K562 (cell line): ENCODE results near the gene GALNT15. TPM values are rescaled to one million over a fixed set of nuclear protein-coding genes. Genes with fewer than 3 reads are reported as not detected.

Source experiments
- ATAC-seq: fragments of 200-7000 bp; cut with Tn5 transposase; 3 replicates; pipeline ENCODE4 v1.9.1; 2020; ENCODE audit warnings: moderate library complexity
- BruUV-seq: library from RNA; stranded (reverse); fragments of 400-500 nt; replicated peaks from 2 replicates; lab custom pipeline; 2021; lab: Mats Ljungman, UMichigan
- CTCF ChIA-PET: fragments of 300-600 bp; formaldehyde crosslinking; extraction: SDS; loops from one replicate; lab custom pipeline; 2021; ENCODE audit warnings: low intra/inter-chr PET ratio; lab: Yijun Ruan, JAX
- POLR2A ChIA-PET: fragments of 300-600, 350-650 bp; sonication (Branson Sonifier 250); formaldehyde crosslinking; extraction: SDS; loops from one replicate; lab custom pipeline; 2021; ENCODE audit warnings: antibody characterized with exemption, inconsistent platforms; lab: Yijun Ruan, JAX
- DNase-seq, 4 experiments: peaks; one replicate each; pipeline versions ENCODE4 v3.0.0 to v3.0.0-alpha.2; 2011 to 2018; ENCODE audit warnings: low spot score in 3 of 4, mixed read lengths in 3 of 4; ENCODE audit errors: extremely low read depth in 1 of 4
- FAIRE-seq: peaks from 2 replicates; lab custom pipeline; 2011; peaks lifted over from hg19 to GRCh38; lab: Jason Lieb, UNC
- H2AFZ ChIP-seq: 2 replicates; pipeline ENCODE4 v1.6.0; 2011; ENCODE audit warnings: low read depth, low read length, control low read depth, inconsistent platforms
- H3K27ac ChIP-seq: fragments of 200-600 bp; 3 replicates; pipeline ENCODE4 v1.8.0; 2011; ENCODE audit warnings: low read depth, mild to moderate bottlenecking, control low read depth, inconsistent platforms, low read length, moderate library complexity, mixed read lengths; ENCODE audit errors: extremely low read depth
- H3K27me3 ChIP-seq, 2 experiments: fragments of 300-600 bp in 1 of 2; 2 replicates in 1 of 2; 3 replicates in 1 of 2; pipeline versions ENCODE4 v1.6.0 to v1.8.0; 2011; ENCODE audit warnings: inconsistent platforms in 2 of 2, low read length in 2 of 2, mild to moderate bottlenecking in 1 of 2, mixed read lengths in 1 of 2, moderate library complexity in 1 of 2; ENCODE audit not compliant: control insufficient read depth in 2 of 2, insufficient read depth in 2 of 2
- H3K36me3 ChIP-seq: fragments of 300-600 bp; 3 replicates; pipeline ENCODE4 v1.8.0; 2011; ENCODE audit warnings: mild to moderate bottlenecking, low read length, inconsistent platforms; ENCODE audit not compliant: control insufficient read depth, insufficient read depth
- H3K4me1 ChIP-seq, 2 experiments: fragments of 200-600 bp in 1 of 2; replicated peaks in 1 of 2; 2 replicates in 1 of 2; 3 replicates in 1 of 2; pipeline versions ENCODE4 v1.5.1 to v1.8.0; 2011; ENCODE audit warnings: inconsistent platforms in 2 of 2, low read length in 2 of 2, mild to moderate bottlenecking in 1 of 2, mixed read lengths in 1 of 2, moderate library complexity in 1 of 2; ENCODE audit not compliant: control insufficient read depth in 2 of 2, insufficient read depth in 2 of 2
- H3K4me2 ChIP-seq: 2 replicates; pipeline ENCODE4 v1.6.1; 2011; ENCODE audit warnings: low read length, control low read depth, inconsistent platforms, mixed read lengths; ENCODE audit not compliant: insufficient read depth
- H3K4me3 ChIP-seq: fragments of 200-600 bp; sonication (generic), shearing (Covaris generic); 2 replicates; pipeline ENCODE4 v1.5.1; 2016; ENCODE audit warnings: control low read depth, inconsistent platforms
- H3K79me2 ChIP-seq: fragments of 200-600 bp; 3 replicates; pipeline ENCODE4 v1.8.0; 2011; ENCODE audit warnings: low read length, inconsistent platforms; ENCODE audit not compliant: control insufficient read depth, insufficient read depth
- H3K9ac ChIP-seq, 2 experiments: 2 replicates each; pipeline versions ENCODE4 v1.6.0 to v1.6.1; 2011; ENCODE audit warnings: low read depth in 2 of 2, low read length in 2 of 2, control low read depth in 1 of 2, inconsistent platforms in 1 of 2, mild to moderate bottlenecking in 1 of 2, mixed read lengths in 1 of 2; ENCODE audit not compliant: insufficient read depth in 1 of 2
- H3K9me1 ChIP-seq: one replicate; pipeline ENCODE4 v1.6.0; 2011; ENCODE audit warnings: inconsistent platforms, mild to moderate bottlenecking, low read length, moderate library complexity; ENCODE audit not compliant: control insufficient read depth, insufficient read depth
- H3K9me3 ChIP-seq: replicated peaks from 2 replicates; pipeline ENCODE4 v1.5.1; 2011; ENCODE audit warnings: low read depth, low read length, inconsistent platforms; ENCODE audit not compliant: control insufficient read depth, insufficient read depth
- H4K20me1 ChIP-seq: replicated peaks from 2 replicates; pipeline ENCODE4 v1.6.1; 2011; ENCODE audit warnings: low read length, inconsistent platforms, mixed read lengths; ENCODE audit not compliant: control insufficient read depth, insufficient read depth
- FOS ChIP-seq: IDR thresholded peaks from 3 replicates; pipeline ENCODE4 v1.6.1; 2011; ENCODE audit not compliant: insufficient read length; ENCODE audit errors: extremely low read depth
- POLR2G ChIP-seq: fragments of 200-400 bp; formaldehyde crosslinking; IDR thresholded peaks from 2 replicates; pipeline ENCODE4 v1.6.1; 2017; ENCODE audit warnings: low read depth, mild to moderate bottlenecking, antibody characterized with exemption, low read length, moderate library complexity
- TSC22D4 ChIP-seq: fragments of 450-650 bp; IDR thresholded peaks from 2 replicates; pipeline ENCODE4 v1.6.1; 2016; ENCODE audit warnings: missing genetic modification characterization, missing biosample characterization, control low read depth
- ZNF584 ChIP-seq: fragments of 200-800 bp; sonication (Bioruptor generic); IDR thresholded peaks from 2 replicates; pipeline ENCODE4 v1.6.1; 2016; ENCODE audit warnings: low read depth, mild to moderate bottlenecking, missing genetic modification characterization, missing compliant biosample characterization
- WGBS: fragments of 100-300 bp; shearing (Covaris generic); methylation state at CpG from one replicate; pipeline ENCODE4 v1.1.6; 2016; ENCODE audit warnings: low coverage, mixed read lengths; ENCODE audit not compliant: insufficient coverage; ENCODE audit errors: missing lambda C conversion rate; 5-methylcytosine and 5-hydroxymethylcytosine counted together
- in situ Hi-C: fragments of 300-500 bp; cut with MboI; formaldehyde crosslinking; loops from 4 replicates; pipeline ENCODE4 v1.15.0; 2018; ENCODE audit warnings: inconsistent platforms, mixed read lengths
- intact Hi-C: fragments of 100-400 bp; cut with micrococcal nuclease; formaldehyde crosslinking; loops from 2 replicates; pipeline ENCODE4 v1.14.2; 2022
- polyA plus RNA-seq, 8 experiments: library from polyadenylated mRNA; depleted of rRNA in 4 of 8; stranded (reverse) in 5 of 8; unstranded in 3 of 8; fragments of >200 nt; fragmentation: Nextera tagmentation in 2 of 8; fragmentation: Illumina TruSeq in 1 of 8; extraction: Ambion mirVana in 2 of 8; extraction: Trizol in 1 of 8; gene quantifications; 2 replicates each; pipeline versions ENCODE4 v1.2.1 to v1.2.3, GENCODE V29; 2011 to 2014; ENCODE audit warnings: inconsistent platforms in 1 of 8, missing spikeins in 1 of 8
- total RNA-seq, 7 experiments: library from RNA; depleted of rRNA in 6 of 7; stranded (reverse); fragments of >200 nt in 6 of 7; fragmentation: Illumina TruSeq in 2 of 7; extraction: Trizol in 2 of 7; gene quantifications; 2 replicates each; pipeline versions ENCODE4 v1.2.1 to v1.2.3, GENCODE V29; 2011 to 2021; ENCODE audit warnings: low replicate concordance in 1 of 7
- TF ChIP-seq, protein P1 (sequence below): fragments of 450-650 bp; formaldehyde crosslinking; IDR thresholded peaks from 2 replicates; pipeline ENCODE4 v1.4.0; 2022; ENCODE audit warnings: missing genetic modification characterization
- TF ChIP-seq, protein P2 (sequence below): fragments of 250-450 bp; sonication (Bioruptor Pico); IDR thresholded peaks from 2 replicates; pipeline ENCODE4 v1.4.0; 2020; ENCODE audit warnings: mild to moderate bottlenecking

The GALNT15 gene
- total and polyA plus RNA-seq, 9 of the 15 experiments (the other 6 are each of a cell fraction or from before 2014, with no cell fraction given): not detected

DNA sequence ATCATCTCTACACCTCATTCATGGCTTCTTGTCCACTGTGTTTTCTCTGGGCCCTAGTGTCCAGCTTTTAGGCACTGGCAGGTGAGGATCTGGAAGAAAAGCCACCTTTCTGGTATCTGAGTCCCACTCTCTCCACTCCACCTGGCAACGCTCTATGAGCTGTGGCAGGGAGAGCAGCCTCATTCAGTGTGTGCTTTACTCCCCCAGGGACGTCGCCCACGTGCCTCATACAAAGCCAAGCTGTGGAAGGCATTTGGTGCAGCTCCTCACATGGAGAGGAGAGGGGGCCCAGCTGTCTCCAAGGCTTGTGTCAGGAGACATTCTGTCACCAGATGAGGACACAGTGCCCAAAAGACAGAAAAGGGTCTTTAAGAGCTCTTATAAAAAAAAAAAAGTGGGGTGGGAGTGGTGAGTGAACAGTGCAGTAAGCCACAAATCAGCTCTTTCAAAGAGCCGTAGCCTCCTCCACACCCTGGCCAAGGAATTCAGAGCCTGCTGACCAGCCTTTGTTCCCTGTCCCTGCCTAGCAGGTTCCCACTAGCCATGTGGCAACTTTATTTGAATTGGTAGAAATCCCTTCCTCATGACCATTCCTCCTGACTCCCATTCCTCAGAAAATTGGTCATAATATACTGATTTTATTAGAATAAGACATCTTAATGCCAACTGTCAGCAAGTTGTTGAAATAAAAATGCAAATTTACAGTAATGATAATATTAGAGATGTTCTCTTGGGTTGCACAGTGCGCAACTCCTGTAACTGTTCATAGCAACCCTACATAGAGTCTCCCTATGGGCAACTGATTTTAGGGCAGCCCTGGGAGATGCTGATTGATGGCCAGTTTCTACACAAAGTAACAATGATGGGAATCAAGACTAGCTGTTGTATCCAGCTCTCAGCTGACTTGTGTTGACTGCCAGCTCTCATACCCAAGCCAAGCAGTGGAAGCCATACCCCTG, 29.5 kb downstream of the GALNT15 start:
- WGBS: 12% methylated on average over 6 of the region's 6 CpGs
- H3K9me3 ChIP-seq: no peaks in the 10 kb centered on the region
- TF ChIP-seq TSC22D4 (no peak), ZNF584 (no peak), FOS (no peak), POLR2G (no peak)
- TF ChIP-seq, protein P1, sequence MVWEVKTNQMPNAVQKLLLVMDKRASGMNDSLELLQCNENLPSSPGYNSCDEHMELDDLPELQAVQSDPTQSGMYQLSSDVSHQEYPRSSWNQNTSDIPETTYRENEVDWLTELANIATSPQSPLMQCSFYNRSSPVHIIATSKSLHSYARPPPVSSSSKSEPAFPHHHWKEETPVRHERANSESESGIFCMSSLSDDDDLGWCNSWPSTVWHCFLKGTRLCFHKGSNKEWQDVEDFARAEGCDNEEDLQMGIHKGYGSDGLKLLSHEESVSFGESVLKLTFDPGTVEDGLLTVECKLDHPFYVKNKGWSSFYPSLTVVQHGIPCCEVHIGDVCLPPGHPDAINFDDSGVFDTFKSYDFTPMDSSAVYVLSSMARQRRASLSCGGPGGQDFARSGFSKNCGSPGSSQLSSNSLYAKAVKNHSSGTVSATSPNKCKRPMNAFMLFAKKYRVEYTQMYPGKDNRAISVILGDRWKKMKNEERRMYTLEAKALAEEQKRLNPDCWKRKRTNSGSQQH (CRISPR knock-in tag): no peak
- TF ChIP-seq, protein P2, sequence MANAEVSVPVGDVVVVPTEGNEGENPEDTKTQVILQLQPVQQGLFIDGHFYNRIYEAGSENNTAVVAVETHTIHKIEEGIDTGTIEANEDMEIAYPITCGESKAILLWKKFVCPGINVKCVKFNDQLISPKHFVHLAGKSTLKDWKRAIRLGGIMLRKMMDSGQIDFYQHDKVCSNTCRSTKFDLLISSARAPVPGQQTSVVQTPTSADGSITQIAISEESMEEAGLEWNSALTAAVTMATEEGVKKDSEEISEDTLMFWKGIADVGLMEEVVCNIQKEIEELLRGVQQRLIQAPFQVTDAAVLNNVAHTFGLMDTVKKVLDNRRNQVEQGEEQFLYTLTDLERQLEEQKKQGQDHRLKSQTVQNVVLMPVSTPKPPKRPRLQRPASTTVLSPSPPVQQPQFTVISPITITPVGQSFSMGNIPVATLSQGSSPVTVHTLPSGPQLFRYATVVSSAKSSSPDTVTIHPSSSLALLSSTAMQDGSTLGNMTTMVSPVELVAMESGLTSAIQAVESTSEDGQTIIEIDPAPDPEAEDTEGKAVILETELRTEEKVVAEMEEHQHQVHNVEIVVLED (CRISPR knock-in tag): no peak
- H2AFZ ChIP-seq: no peak overlapping the region
- no peak for ATAC-seq
- no TSS peak for BruUV-seq
- FAIRE-seq: no peak
- H3K4me3 ChIP-seq: no peak overlapping the region
- H4K20me1 ChIP-seq: 0 out of 2 replicates have a peak, but pooled peaks cover under 1% of the 10 kb centered on the region
- H3K9me1 ChIP-seq: no peaks in the 10 kb centered on the region
- in situ Hi-C loops (no loop called here), intact Hi-C loops (no loop called here)
- no peak for DNase-seq
- peaks cover 3 to 5% of the 10 kb centered on the region in 2 experiments; a peak in 4 of 5 replicates for H3K4me1 ChIP-seq
- CTCF ChIA-PET: no interaction called here
- no peak overlapping the region for H3K9ac ChIP-seq
- no peaks in the 10 kb centered on the region for H3K79me2 ChIP-seq
- no peak overlapping the region for H3K4me2 ChIP-seq
- H3K27ac ChIP-seq: no peak overlapping the region
- H3K36me3 ChIP-seq: no peaks in the 10 kb centered on the region
- POLR2A ChIA-PET: interaction anchor here (0.6 to 1.1 kb wide), 2 partner anchors 12 to 18 kb away, joined by 3 read pairs; no protein-coding TSS in a partner anchor
- peaks cover 30 to 47% of the 10 kb centered on the region in 2 experiments for H3K27me3 ChIP-seq
